ENCODE data around the gene AKAP12.
"Not testable (repeated sequence)": the region's sequence is repeated elsewhere in the genome, so short reads cannot be mapped to it uniquely, and the experiment has no call there.

The AKAP12 gene

DNA sequence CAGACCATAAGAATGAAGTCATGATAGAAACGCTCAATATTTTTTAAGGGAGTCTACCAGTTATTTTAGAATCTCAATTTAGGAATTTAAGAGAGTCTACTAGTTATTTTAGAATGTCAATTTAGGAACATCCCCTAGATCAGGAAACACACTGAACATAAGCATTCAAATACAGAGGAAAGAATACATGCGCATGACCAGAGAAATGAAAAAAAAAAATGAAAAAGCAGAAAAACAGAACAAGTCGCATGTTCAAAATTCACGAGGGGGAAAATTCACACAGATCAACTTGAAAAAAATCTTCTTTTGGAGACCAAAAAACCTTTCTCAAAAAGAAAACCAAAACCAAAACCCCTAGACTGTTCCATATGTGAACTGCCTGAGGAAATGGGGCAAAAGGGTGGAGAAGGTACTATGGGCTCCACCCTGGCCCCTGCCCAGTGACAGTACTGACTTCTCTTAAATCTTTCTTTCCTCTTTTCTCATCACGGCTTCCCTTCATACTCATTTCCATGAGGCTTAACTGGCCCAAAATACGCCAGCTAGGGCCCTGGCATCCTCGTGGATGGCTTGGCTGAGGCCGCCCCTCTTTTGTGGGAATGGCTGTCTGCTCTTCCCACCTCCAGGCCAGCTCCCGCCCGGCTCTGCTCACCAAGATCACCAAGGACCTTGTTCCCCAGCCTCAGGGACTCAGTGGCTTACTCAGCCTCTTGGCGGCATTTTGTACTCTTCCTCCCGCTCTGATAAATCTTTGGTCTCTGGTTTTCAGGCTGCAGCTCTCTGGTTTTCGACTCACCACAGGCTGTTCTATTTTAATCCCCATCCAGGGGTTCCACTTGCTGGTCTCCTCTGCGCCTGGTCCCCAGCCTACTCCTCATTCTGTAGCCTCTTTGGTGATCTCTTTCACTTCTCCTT is 140.4 kb downstream of the AKAP12 start:
- no peak for DNase-seq (ENCODE audit: low read depth in 2 of 2)

DNA sequence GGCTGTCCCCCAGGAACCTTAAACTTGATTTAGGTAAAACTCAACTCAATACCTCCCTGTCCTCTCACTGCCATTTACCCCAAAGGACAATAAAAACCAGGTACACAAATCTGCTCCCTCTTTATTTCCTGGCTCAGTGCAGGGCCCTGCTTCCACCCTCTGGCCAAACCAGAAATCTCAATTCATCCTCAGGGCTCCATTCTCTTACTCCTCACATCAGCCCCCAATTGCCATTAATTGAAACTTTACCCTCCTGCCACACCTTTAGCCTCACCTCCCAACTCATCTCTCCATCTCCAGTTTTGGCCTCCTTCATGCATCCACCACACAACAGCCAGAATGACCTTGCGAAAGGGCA is 141.1 kb downstream of the AKAP12 start:
- DNase-seq (ENCODE audit: low read depth in 2 of 2), result no peak

DNA sequence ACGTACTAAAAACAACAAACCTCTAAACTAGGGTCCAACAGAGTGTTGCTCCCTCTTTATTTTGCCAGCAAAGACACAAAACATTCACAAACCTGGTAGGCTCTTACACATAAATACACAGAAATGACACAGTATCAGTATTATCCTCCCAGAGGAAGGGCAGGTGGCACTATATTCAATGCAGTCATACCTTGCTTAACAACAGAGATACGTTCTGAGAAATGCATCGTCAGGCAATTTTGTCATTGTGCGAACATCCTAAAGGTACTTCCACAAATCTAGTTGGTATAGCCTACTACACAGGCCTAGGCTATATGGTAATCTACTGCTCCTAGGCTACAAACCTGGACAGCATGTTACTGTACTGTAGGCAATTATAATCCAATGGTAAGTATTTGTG is 142.0 kb downstream of the AKAP12 start:
- DNase-seq (ENCODE audit: low read depth in 2 of 2), result no peak

DNA sequence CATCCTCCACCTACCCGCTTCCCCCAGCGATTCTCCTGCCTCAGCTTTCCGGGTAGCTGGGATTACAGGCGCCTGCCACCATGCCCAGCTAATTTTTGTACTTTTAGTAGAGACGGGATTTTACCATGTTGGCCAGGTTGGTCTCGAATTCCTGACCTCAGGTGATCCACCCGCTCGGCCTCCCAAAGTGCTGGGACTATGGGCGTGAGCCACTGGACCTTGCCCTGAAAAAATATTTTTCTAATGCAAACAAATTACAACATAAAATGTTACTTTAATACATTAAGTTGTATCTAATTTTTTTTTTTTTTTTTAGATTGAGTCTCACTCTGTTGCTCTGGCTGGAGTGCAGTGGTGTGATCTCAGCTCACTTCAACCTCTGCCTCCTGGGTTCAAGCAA is 142.9 kb downstream of the AKAP12 start:
- not testable (repeated sequence) for DNase-seq (ENCODE audit: low read depth in 2 of 2)

DNA sequence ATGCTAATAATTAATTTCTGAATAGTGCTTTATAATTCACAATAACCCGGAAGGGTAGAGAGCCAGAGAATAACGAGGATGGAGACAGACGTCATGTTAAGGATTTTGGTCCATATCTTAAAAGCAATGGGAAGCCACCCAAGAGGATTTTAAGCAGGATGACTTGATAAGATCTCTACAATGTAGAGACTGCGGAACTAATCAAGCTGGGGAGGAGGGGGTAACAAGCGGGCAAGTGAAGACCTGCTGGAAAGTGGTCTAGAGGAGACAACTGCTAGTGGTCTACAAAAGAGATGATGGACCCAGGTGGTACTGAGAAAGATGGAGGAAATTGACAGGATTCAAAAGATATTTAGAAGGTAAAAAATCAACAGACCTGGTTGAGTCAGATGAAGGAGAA is 144.4 kb downstream of the AKAP12 start:
- no peak for DNase-seq (ENCODE audit: low read depth in 2 of 2)

DNA sequence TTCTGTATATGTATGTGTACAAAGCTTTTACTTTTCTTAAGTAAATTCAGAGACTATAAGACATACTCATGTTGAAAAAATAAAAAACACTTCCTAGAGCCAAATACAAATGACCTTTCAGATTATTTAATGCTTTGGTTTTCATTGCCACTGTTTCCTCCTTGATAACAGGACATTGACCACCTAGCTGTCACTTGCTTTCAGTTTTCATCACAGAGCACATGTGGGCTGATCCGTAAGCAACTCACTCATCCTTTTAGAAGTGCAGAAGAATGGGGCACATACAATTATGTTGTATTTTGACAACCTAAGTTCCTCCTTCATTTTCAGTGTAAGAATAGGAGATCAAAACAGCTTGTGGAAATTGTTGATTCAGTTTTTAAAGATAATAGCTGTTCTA is 145.4 kb downstream of the AKAP12 start:
- no peak for DNase-seq (ENCODE audit: low read depth in 2 of 2)

DNA sequence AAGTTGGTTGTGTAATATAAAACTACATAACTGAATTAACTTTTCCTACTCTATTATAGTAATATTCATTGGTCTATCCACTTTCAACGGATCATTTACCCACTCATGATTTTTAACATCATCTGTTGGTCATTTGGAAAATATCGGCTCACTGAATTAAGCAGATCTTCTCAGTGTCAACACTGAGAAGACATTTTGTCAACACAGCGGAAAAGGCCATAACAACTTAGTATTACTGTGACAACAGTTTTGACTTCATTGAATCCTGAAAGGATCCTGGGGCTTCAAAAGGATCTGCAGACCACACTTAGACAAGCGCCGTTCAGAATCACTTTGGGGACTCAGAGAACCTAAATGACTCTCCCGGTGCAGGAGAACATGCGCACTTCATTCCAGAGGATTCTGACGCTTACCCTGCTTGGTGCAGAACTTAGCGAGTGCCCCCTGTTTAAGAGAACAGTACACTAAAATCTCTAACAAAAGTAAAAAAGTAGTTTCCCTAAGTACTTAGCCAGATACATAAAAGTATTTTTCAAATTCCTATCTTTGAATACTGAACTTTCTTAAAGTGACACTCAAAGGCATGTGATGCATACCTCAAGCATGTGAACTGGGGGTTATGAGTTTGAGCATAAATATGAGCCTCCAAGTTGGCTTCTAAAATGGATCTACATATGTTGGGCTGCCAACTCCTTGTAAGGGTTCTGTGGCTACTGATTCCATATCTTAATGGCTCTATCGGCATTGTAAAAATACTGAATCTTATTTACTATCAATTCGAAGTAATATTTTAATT is 147.6 kb downstream of the AKAP12 start:
- no peak for DNase-seq (ENCODE audit: low read depth in 2 of 2)

DNA sequence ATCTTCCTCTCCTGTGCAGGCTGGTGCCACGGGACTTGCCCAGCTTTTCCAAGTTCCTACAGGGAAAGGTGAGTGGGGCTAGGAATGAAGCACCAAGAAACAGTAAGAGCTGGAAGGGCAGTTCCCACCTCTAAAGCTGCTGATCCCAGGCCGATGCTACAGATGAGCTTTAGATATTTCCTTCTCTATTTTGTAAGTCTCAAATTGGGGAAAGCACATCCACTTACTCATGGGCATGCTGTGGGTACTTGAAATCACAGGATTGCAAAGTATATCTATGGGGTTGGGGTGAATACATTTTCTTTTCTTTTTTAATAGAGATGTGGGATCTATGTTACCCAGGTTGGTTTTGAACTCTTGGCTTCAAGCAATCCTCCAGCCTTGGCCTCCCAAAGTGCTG is 148.5 kb downstream of the AKAP12 start:
- no peak for DNase-seq (ENCODE audit: low read depth in 2 of 2)

DNA sequence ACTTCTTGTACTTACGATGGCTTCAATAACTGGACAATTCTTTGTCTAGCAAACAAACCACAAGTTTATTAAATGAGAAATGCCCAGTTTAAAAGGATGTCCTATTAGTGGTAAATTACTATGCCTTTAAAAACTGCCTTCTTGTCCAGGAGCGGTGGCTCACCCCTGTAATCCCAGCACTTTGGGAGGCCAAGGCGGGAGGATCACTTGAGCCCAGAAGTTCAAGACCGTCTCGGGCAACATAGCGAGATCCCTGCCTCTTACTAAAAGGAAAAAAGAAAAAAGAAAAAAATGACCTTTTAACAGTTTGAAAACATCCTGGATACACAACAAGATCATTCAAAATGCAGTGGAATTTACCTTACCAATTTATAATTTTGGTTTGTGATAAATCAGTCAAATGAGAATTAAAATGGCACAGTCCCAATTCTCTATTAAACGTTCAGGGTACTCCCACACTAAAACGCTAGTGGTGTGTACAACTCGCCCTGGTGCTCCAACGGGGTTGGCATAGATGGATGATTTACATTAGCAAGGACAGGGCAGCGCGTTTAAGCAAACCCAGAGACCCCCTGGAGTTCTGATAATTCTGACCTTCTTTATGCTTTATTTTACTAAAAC is 149.3 kb downstream of the AKAP12 start:
- DNase-seq (ENCODE audit: low read depth in 2 of 2), result no peak

DNA sequence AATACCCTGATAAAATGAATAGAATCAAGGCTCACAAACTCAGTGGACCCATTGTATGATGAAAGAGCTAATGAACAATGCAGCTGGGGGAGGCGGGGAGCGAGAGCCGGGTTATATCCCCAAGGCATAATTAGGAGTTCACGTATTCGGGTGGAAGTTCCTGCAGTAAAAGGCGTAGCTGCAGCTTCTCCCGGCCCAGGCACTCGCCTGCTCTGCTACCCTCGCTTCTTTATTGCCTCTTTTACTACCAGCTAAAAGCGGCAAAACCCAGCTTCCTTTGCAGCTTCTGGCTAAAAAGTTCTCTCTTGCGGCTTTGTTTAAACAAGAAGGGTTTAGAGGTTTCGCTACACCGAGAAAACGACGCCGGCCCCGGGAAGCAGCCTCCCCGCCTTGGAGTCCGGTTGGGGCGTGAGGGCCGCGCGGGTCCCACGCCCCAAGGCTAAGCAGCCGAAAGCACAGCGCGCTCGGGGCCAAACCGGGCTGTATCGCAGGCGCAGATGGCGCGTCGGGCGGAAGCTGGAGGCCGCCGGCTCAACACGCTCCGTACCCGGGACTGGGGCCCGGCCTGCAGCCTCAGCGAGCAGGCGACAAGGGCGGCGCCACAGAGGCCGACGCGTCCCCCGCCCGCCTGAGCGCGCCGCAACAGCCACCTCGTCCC is 150.0 kb downstream of the AKAP12 start:
- peak in 1 of 2 donors; percentile 14 for DNase-seq (ENCODE audit: low read depth in 2 of 2)

DNA sequence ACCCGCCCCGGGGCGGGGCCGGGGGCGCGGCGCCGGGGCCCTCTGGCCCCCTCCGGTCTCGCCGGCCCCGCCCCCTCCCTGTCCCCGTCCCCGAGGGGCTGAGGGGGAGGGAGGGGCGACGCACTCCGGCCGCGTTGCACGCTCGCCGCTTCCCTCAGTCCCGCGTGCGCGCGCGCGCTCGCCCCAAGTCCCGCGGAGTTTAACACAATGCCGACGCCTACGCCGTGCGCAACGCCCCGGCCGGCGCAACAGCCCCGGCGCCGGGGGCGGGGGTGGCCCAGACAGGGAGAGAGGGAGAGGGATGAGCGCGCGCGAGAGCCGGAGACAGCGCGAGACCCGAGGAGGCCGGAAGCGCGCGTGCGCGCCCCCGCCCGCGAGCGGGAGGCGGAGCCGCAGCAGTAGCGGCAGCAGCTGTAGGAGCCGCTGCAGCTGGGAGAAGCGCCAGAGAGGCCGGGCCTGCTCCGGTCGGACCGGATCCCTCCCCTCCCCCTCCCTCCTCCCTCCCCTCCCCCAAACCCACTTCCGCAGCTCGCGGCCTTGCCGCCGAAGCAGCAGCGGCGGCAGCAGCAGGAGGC is 150.6 kb downstream of the AKAP12 start:
- peak; percentile 99 to 100 for DNase-seq (ENCODE audit: low read depth in 2 of 2)

DNA sequence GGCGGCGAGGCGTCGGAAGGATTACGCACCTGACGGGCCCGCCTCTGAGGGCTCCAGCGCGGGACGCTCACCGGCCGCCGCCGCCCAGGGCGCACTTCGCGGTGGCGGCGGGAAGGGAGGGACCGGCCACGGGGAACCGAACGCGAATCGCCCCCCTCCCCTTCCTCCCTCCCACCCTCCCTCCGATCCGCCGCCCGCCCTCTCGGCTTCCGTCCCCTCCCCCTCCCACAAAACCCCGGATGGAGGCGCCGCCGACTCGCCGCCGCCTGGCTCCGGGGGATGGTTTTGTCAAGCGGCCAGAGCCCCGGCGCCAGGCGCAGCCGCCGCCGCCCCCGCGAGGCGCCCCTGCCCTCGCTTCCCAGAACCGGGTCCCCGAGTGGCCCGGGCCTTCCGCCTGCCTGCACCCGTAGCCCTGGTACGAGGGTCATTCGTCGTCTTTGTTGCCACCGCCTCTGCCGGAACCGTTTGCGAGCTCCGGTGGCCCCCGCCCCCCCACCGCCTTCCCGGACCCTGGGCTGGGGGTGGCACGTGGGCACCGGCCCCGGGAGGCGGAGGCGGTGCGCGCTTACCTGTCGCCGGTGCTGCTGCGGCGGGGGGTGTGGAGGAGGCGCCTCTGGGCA is 151.2 kb downstream of the AKAP12 start:
- DNase-seq (ENCODE audit: low read depth in 2 of 2), result peak; percentile 64 to 66

DNA sequence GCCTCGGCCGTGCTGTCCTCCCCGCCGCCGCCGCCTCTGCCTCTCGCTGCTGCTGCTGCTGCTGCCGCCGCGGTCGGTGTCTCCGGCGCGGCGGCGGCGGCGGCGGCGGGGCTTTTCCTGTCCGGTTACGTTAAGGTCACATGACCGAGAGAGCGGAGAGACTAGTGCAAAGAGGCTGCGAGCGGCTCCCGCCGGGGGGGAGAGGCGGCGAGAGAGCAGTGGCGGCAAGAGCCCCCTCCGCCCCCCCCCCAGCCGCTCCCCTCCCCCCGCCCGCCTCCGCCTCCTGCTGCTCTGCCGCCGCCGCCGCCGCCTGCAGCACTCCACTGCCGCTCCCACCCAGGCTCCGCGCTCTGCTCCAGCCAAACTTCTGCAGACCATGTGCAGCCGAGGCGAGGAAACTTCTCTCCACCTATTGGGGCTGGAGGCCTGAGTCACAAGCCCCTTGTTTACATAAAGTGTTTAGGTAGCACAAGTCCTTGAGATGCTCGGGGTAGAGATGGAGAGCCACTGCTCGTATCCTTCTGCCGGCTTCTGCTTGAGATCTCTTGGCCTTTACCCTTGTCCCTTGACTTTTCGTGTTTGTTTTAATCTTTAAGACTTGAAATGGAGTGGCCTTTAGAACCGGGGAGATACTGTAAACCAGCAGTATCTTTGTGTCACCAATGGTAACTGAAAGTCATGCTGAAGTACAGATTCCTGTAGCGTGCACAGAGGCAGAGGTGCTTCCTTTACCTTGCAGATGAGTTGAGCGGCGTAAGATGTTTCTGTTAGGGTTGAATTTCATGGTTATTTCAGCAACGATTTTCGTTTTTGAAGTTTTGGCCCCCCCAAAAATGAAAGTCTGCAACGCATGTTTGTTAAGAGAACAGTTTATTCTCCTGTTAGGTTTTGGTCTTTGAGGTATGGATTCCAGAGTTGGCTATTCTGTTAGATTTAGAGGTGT is 152.0 kb downstream of the AKAP12 start, which contains the start of gene ZBTB2:
ZBTB2 (minus strand) TSS at position 89 of the 943 bp plus-strand sequence. CDS start 17,922 bp downstream, outside the sequence.
- peak; percentile 49 to 56 for DNase-seq (ENCODE audit: low read depth in 2 of 2)

DNA sequence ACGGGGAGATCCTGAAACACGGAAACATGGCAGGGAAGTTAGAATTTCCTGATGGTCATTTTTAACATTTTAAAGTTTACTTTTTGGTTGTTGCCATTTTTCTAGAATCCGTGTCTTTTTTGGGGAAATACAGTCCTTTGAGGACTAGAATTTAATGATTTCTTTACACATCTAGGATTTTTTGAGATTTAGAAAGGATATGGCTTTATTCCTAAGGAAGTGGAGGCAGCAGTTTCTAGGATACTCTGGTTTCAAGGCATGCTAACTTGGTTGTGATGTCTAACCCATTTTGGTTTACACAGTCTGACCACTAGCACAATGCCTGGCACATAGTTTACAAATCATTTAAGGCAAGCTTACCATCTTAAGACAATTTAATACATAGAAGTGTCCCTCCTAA is 152.7 kb downstream of the AKAP12 start:
- no peak for DNase-seq (ENCODE audit: low read depth in 2 of 2)

DNA sequence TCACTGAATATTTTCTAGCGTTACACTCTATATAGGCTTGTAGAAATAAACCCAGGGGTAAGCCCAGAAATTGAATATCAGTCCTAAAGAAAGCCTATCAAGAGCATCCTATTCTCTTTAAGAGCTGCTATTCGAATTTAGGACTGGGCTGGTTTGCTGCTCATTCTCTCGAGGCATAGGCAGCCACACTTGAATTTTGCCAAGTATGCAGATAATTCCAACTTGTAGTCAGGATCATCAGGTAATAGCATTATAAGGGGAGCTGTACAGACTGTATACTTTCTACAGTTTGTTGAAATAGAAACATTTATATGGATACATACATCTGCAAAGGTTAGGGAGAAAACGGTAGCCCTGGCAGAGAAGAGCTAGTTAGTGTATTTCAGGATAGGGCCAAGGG is 153.6 kb downstream of the AKAP12 start:
- DNase-seq (ENCODE audit: low read depth in 2 of 2), result no peak

DNA sequence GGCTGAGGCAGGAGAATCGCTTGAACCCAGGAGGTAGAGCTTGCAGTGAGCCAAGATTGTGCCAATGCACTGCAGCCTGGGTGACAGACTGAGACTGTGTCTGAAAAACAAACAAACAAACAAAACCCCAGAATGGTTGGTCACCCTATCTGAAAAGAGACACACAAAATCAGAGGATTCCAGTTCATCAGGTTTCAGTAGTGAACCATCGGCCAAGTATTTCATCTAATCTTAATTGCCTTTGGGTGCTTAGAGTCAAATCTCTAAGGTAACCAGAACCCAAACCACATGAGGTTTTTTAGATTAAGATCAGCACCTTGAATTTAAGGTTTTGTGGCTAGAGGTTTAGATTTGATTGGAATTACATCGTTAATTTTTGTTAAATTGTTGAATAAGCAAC is 159.9 kb downstream of the AKAP12 start:
- DNase-seq (ENCODE audit: low read depth in 2 of 2), result no peak

DNA sequence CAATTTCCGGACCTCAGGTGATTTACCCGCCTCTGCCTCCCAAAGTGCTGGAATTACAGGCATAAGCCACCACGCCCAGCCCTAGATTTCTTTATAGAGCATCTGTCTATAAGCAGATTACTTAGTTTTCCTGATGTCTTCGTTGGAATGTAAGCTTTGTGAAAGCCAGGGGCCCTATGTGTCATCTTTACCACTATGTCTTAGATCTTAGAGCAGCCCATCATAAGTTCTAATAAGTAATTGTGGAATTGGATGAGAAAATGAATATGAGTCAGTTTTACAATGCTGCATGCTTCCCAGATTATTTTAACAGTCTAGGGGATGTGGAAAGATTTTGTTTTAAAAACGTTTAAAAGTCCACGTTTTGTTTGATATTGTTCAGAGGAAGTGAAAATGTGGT is 160.7 kb downstream of the AKAP12 start:
- no peak for DNase-seq (ENCODE audit: low read depth in 2 of 2)

DNA sequence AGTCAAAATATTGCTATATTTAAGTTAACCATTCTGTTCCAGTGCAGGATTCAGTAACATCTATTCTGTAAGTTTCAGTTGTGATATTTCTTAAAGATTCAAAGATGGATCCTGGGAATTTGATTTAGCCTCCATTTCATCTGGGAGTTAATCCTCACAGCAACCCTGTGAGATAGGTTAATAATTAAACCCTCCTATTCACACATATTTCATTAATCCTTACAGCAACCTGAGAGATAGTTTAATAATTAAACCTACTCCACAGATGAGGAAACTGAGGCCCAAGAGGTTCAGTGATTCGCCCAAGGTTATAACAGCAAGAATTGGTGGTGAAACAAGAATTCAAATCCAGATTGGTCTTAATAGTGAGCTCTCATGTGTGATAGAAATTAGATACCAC is 162.5 kb downstream of the AKAP12 start:
- no peak for DNase-seq (ENCODE audit: low read depth in 2 of 2)

DNA sequence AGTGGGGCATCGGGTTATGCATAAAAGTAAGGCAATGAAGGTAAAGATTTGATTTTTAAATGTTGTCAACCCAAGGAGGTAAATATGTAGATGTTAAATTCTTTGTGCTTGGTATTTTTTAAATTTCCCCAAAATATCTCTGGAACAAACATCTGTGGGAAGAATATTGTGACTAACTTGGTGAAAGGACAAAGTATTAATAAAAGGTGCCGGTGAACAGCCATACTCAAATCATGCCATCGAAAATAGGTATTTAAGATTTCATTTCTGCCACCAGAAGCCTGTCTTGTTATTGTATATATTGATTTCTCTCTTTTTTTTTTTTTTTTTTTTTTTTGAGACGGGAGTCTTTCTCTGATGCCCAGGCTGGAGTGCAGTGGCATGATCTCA is 164.1 kb downstream of the AKAP12 start:
- DNase-seq (ENCODE audit: low read depth in 2 of 2), result no peak
